ENCODE measurements around the gene PIGK.

GRCh38 chr1:77048615-77049005 is 170.6 kb downstream of the PIGK start:
- TF ChIP-seq CTCF (IDR thresholded peaks at IDR 0.05) (no peak), POLR2A (IDR thresholded peaks at IDR 0.05) (no peak)
